Endometrial microvascular endothelial cells (primary cell): ENCODE measurements around the gene LAPTM5. TPM values are rescaled to one million over a fixed set of nuclear protein-coding genes. Genes with fewer than 3 reads are reported as not detected.
"Not testable (repeated sequence)": the region's sequence is repeated elsewhere in the genome, so short reads cannot be mapped to it uniquely, and the experiment has no call there.

Experiments used
- in situ Hi-C: cut with HindIII; loops from 2 replicates; pipeline ENCODE4 v1.10.0; 2017; ENCODE audit warnings: low sequenced_read_pairs, low pct_unique_long_range_greater_than_20kb; ENCODE audit errors: inconsistent ontology term
- total RNA-seq: library from RNA; depleted of rRNA; stranded (reverse); fragments of >200 nt; gene quantifications from one replicate; pipeline ENCODE4 v1.2.3, GENCODE V29; 2015; ENCODE audit errors: inconsistent ontology term

Gene LAPTM5
- total RNA-seq, 1 donor from 2014 or later: 53.8 TPM

GRCh38 chr1:30694280-30695175 lies 63.0 kb downstream of the LAPTM5 start:
- in situ Hi-C loops: no loop called here

- in situ Hi-C loops: no loop called here
Measured at GRCh38 chr1:30693822-30694221, 63.8 kb downstream of the LAPTM5 start.

GRCh38 chr1:30693366-30693765 lies 64.2 kb downstream of the LAPTM5 start:
- in situ Hi-C loops: no loop called here

- in situ Hi-C loops: no loop called here
Measured at GRCh38 chr1:30692948-30693301, 64.6 kb downstream of the LAPTM5 start.

- in situ Hi-C loops: no loop called here
Measured at GRCh38 chr1:30692201-30692947, 65.2 kb downstream of the LAPTM5 start.

GRCh38 chr1:30691480-30691879 lies 66.1 kb downstream of the LAPTM5 start:
- in situ Hi-C loops: no loop called here

GRCh38 chr1:30689901-30690645 lies 67.5 kb downstream of the LAPTM5 start:
- in situ Hi-C loops: no loop called here

GRCh38 chr1:30688920-30689794 lies 68.4 kb downstream of the LAPTM5 start:
- in situ Hi-C loops: no loop called here

GRCh38 chr1:30688516-30688915 lies 69.1 kb downstream of the LAPTM5 start:
- in situ Hi-C loops: not testable (repeated sequence)

GRCh38 chr1:30687886-30688285 lies 69.7 kb downstream of the LAPTM5 start:
- in situ Hi-C loops: no loop called here

- in situ Hi-C loops: no loop called here
Measured at GRCh38 chr1:30686236-30686935, 71.2 kb downstream of the LAPTM5 start.

GRCh38 chr1:30685796-30686165 lies 71.8 kb downstream of the LAPTM5 start:
- in situ Hi-C loops: no loop called here

GRCh38 chr1:30684881-30685795 lies 72.4 kb downstream of the LAPTM5 start:
- in situ Hi-C loops: no loop called here

- in situ Hi-C loops: no loop called here
Measured at GRCh38 chr1:30684259-30684658, 73.3 kb downstream of the LAPTM5 start.

GRCh38 chr1:30683699-30684098 lies 73.9 kb downstream of the LAPTM5 start:
- in situ Hi-C loops: no loop called here
